Cardiac muscle cell (in vitro differentiated cells and primary cell): Measurements from ENCODE around the gene ZBTB42. TPM values are rescaled to one million over a fixed set of nuclear protein-coding genes. Genes with fewer than 3 reads are reported as not detected.

Experiments used
- DNase-seq, 2 donors: peaks; one replicate each; pipeline versions ENCODE4 v3.0.0 to v3.0.0-alpha.2; 2010 to 2017; ENCODE audit warnings: low read depth in 1 of 2, low spot score in 1 of 2
- H3K27ac ChIP-seq: fragments of 200-600 bp; sonication (generic); 2 replicates; pipeline ENCODE4 v1.5.1; 2016
- H3K27me3 ChIP-seq: fragments of 200-600 bp; sonication (generic); 2 replicates; pipeline ENCODE4 v1.6.0; 2016; ENCODE audit warnings: control low read depth
- H3K36me3 ChIP-seq: fragments of 200-600 bp; sonication (generic); 2 replicates; pipeline ENCODE4 v1.5.1; 2016; ENCODE audit warnings: control low read depth
- H3K4me1 ChIP-seq: fragments of 200-600 bp; sonication (generic); 2 replicates; pipeline ENCODE4 v1.8.1; 2017; ENCODE audit warnings: low read depth, mild to moderate bottlenecking, mixed run types
- H3K4me3 ChIP-seq: fragments of 200-600 bp; sonication (generic); 2 replicates; pipeline ENCODE4 v1.5.1; 2016; ENCODE audit warnings: mild to moderate bottlenecking
- H3K9me3 ChIP-seq: fragments of 200-600 bp; sonication (generic); 2 replicates; pipeline ENCODE4 v1.5.1; 2017; ENCODE audit warnings: low read depth, mild to moderate bottlenecking, control low read depth
- CTCF ChIP-seq: IDR thresholded peaks from 2 replicates; pipeline ENCODE4 v1.5.1; 2012; ENCODE audit warnings: low read depth, mild to moderate bottlenecking, low read length
- polyA plus RNA-seq: library from polyadenylated mRNA; unstranded; fragments of >200 nt; fragmentation: Nextera tagmentation; extraction: Ambion mirVana; gene quantifications from 2 replicates; pipeline ENCODE4 v1.2.1, GENCODE V29; 2016
- total RNA-seq: library from RNA; depleted of rRNA; stranded (reverse); fragments of >200 nt; gene quantifications from 2 replicates; pipeline ENCODE4 v1.2.3, GENCODE V29; 2016

ZBTB42 gene
- total and polyA plus RNA-seq, 2 experiments from 2014 or later: 9.6 to 26.4 TPM

- Histone ChIP-seq H3K4me3 (no peak overlapping the region), H3K27me3 (peaks cover 6% of the 10 kb centered on the region), H3K4me1 (peaks cover 8% of the 10 kb centered on the region), H3K36me3 (no peaks in the 10 kb centered on the region), H3K27ac (no peak overlapping the region), H3K9me3 (no peaks in the 10 kb centered on the region)
- no peak for TF ChIP-seq CTCF
- DNase-seq: no peak
Observed at GRCh38 chr14:104821229-104821945, 20.5 kb downstream of the ZBTB42 start.

GRCh38 chr14:104821971-104822608, 21.2 kb downstream of the ZBTB42 start:
- Histone ChIP-seq H3K27me3 (peaks cover 6% of the 10 kb centered on the region), H3K9me3 (no peaks in the 10 kb centered on the region), H3K4me3 (no peak overlapping the region), H3K36me3 (no peaks in the 10 kb centered on the region), H3K4me1 (peaks cover 3% of the 10 kb centered on the region), H3K27ac (no peak overlapping the region)
- TF ChIP-seq CTCF: no peak
- DNase-seq: no peak

- Histone ChIP-seq H3K36me3 (no peaks in the 10 kb centered on the region), H3K9me3 (no peaks in the 10 kb centered on the region), H3K27ac (no peak overlapping the region), H3K27me3 (peaks cover 6% of the 10 kb centered on the region), H3K4me3 (no peak overlapping the region), H3K4me1 (peaks cover 4% of the 10 kb centered on the region)
- no peak for TF ChIP-seq CTCF
- no peak for DNase-seq
Observed at GRCh38 chr14:104822821-104823615, 22.1 kb downstream of the ZBTB42 start.

- no peaks in the 10 kb centered on the region for H3K36me3 ChIP-seq
- no peak for TF ChIP-seq CTCF
- no peak overlapping the region for H3K27ac ChIP-seq
- no peak for DNase-seq
- H3K27me3 ChIP-seq: peaks cover 6% of the 10 kb centered on the region
- peaks cover 9% of the 10 kb centered on the region for H3K4me1 ChIP-seq
- H3K4me3 ChIP-seq: no peak overlapping the region
- H3K9me3 ChIP-seq: no peaks in the 10 kb centered on the region
Observed at GRCh38 chr14:104824353-104824997, 23.6 kb downstream of the ZBTB42 start.

GRCh38 chr14:104826189-104826860, 25.4 kb downstream of the ZBTB42 start:
- H3K36me3 ChIP-seq: no peaks in the 10 kb centered on the region
- peak; percentile 55 for TF ChIP-seq CTCF
- H3K27me3 ChIP-seq: peaks cover 6% of the 10 kb centered on the region

More at GRCh38 chr14:104826189-104826860, 25.4 kb downstream of the ZBTB42 start:
- Histone ChIP-seq H3K9me3 (no peaks in the 10 kb centered on the region), H3K27ac (peak overlapping the region; percentile 87), H3K4me1 (peaks cover 9% of the 10 kb centered on the region), H3K4me3 (peak overlapping the region; percentile 50)
- DNase-seq: peak; percentile 85 to 92
